Pancreas (tissue), 10 donors: ENCODE results near the gene DDX6. TPM values are rescaled to one million over a fixed set of nuclear protein-coding genes. Genes with fewer than 3 reads are reported as not detected.

Experiments used
- ATAC-seq, 4 donors: fragments of 200-7000 bp; cut with Tn5 transposase; one replicate each; pipeline versions ENCODE4 v1.8.0 to v1.9.1; 2020; ENCODE audit warnings: mild to moderate bottlenecking in 4 of 4, moderate library complexity in 4 of 4
- DNase-seq, 6 donors: peaks; one replicate each; pipeline ENCODE4 v3.0.0-alpha.2; 2020
- FAIRE-seq: peaks from 2 replicates; lab custom pipeline; 2012; peaks lifted over from hg19 to GRCh38; lab: Jason Lieb, UNC
- H3K27ac ChIP-seq, 4 donors: fragments of 200-600 bp; sonication (generic); 1 replicate in 3 of 4; 2 replicates in 1 of 4; pipeline versions ENCODE4 v1.5.0 to v1.8.0; 2020
- H3K27me3 ChIP-seq, 4 donors: fragments of 200-600 bp; one replicate each; pipeline ENCODE4 v1.8.0; 2021
- H3K36me3 ChIP-seq, 3 donors: fragments of 200-600 bp; sonication (generic) in 1 of 3; one replicate each; pipeline versions ENCODE4 v1.5.0 to v1.8.0; 2020 to 2021
- H3K4me1 ChIP-seq, 3 donors: fragments of 200-600 bp; one replicate each; pipeline ENCODE4 v1.8.0; 2021
- H3K4me3 ChIP-seq, 4 donors: fragments of 200-600 bp; sonication (generic) in 2 of 4; one replicate each; pipeline versions ENCODE4 v1.5.0 to v1.8.0; 2020 to 2021
- H3K9me3 ChIP-seq, 4 donors: fragments of 200-600 bp; one replicate each; pipeline ENCODE4 v1.8.0; 2021
- CTCF ChIP-seq, 4 donors: fragments of 200-600 bp; sonication (generic) in 3 of 4; IDR thresholded peaks; one replicate each; pipeline versions ENCODE4 v1.5.0 to v1.8.0; 2021; ENCODE audit warnings: antibody characterized with exemption in 4 of 4
- WGBS, 2 donors: extraction: QIAGEN DNeasy Blood & Tissue Kit; methylation state at CpG; one replicate each; pipeline ENCODE4 v1.1.7; 2013; 5-methylcytosine and 5-hydroxymethylcytosine counted together
- intact Hi-C, 3 donors: fragments of 100-400 bp; cut with DNase I; formaldehyde crosslinking; loops; one replicate each; pipeline versions ENCODE4 v1.11.1 to v1.14.2; 2022
- polyA plus RNA-seq, 2 donors: library from polyadenylated mRNA; stranded (reverse); fragments of 200-250 nt; gene quantifications; one replicate each; pipeline ENCODE4 v1.2.3, GENCODE V29; 2013
- total RNA-seq, 6 donors: library from RNA; stranded (reverse); fragmentation: NEBNext Ultra II Directional in 4 of 6; extraction: Animal tissue kit (Norgen Biotek cat#: 25700) in 4 of 6; gene quantifications; one replicate each; pipeline versions ENCODE4 v1.2.1 to v1.2.4, GENCODE V29; 2021 to 2023
- donor health status: healthy with polysubstance abuse.
- donor health status: DM: no; HTN: no; CAD: no; lungs with moderate emphysema.
- donor health status: DM: no; HTN: no; CAD: no.
- donor health status: control.
- donor health status: control.
- donor health status: Bipolar disorder and iron deficiency.
- donor health status: DM: yes; HTN: yes; CAD: no.
- donor health status: DM: no; HTN: no; CAD: no.
- donor health status: DM: no; HTN: no; CAD: no.
- donor health status: DM: yes; HTN: yes; CAD: no.

DDX6 gene
- total and polyA plus RNA-seq, 8 donors = 16.1 to 74.2 (median 48.4) TPM

- Histone ChIP-seq H3K36me3 (no peaks in the 10 kb centered on the region), H3K4me3 (no peak overlapping the region), H3K27me3 (no peaks in the 10 kb centered on the region), H3K27ac (no peak overlapping the region), H3K4me1 (peaks cover 0 to 13% (median 0%) of the 10 kb centered on the region in 3 donors), H3K9me3 (no peaks in the 10 kb centered on the region)
- WGBS, 2 donors = 93 to 98% methylated on average over 4 of the region's 4 CpGs
- no peak for TF ChIP-seq CTCF (IDR thresholded peaks at IDR 0.05)
- ATAC-seq = no peak
- no peak for DNase-seq
- intact Hi-C loops = no loop called here
- peak; percentile 53 for FAIRE-seq
These were observed 27.2 kb upstream of the DDX6 start for GRCh38 chr11:118818130-118818529.

GRCh38 chr11:118813551-118813950, 22.6 kb upstream of the DDX6 start:
- no peak for TF ChIP-seq CTCF (IDR thresholded peaks at IDR 0.05)
- ATAC-seq (no peak), DNase-seq (no peak), FAIRE-seq (no peak)
- intact Hi-C loops = no loop called here
- H3K27me3 ChIP-seq = no peaks in the 10 kb centered on the region
- no peak overlapping the region for H3K27ac ChIP-seq
- H3K4me1 ChIP-seq = no peaks in the 10 kb centered on the region
- H3K4me3 ChIP-seq = no peak overlapping the region
- H3K36me3 ChIP-seq = no peaks in the 10 kb centered on the region
- WGBS, 2 donors = 36 to 79% methylated on average over 1 of the region's 1 CpG
- no peaks in the 10 kb centered on the region for H3K9me3 ChIP-seq

GRCh38 chr11:118812485-118812884, 21.5 kb upstream of the DDX6 start:
- Histone ChIP-seq H3K4me3 (no peak overlapping the region), H3K27ac (no peak overlapping the region), H3K4me1 (no peaks in the 10 kb centered on the region), H3K27me3 (no peaks in the 10 kb centered on the region), H3K36me3 (no peaks in the 10 kb centered on the region), H3K9me3 (no peaks in the 10 kb centered on the region)
- no peak for DNase-seq
- intact Hi-C loops = no loop called here
- no peak for TF ChIP-seq CTCF (IDR thresholded peaks at IDR 0.05)
- WGBS, 2 donors = 36 to 61% methylated on average over 4 of the region's 5 CpGs
- FAIRE-seq = no peak
- no peak for ATAC-seq

- H3K36me3 ChIP-seq = no peaks in the 10 kb centered on the region
- no peak for FAIRE-seq
- no peak overlapping the region for H3K27ac ChIP-seq
- WGBS, 2 donors = 77 to 81% methylated on average over 3 of the region's 3 CpGs
- no peak overlapping the region for H3K4me3 ChIP-seq
- no peaks in the 10 kb centered on the region for H3K9me3 ChIP-seq
- H3K4me1 ChIP-seq = peaks cover 0 to 5% (median 0%) of the 10 kb centered on the region in 3 donors
- no peak for TF ChIP-seq CTCF (IDR thresholded peaks at IDR 0.05)
- intact Hi-C loops = no loop called here
- H3K27me3 ChIP-seq = no peaks in the 10 kb centered on the region
- DNase-seq = no peak
- no peak for ATAC-seq
These were observed 17.1 kb upstream of the DDX6 start for GRCh38 chr11:118807800-118808778.

- Histone ChIP-seq H3K27ac (no peak overlapping the region), H3K9me3 (no peaks in the 10 kb centered on the region), H3K36me3 (no peaks in the 10 kb centered on the region), H3K4me1 (peaks cover 0 to 5% (median 0%) of the 10 kb centered on the region in 3 donors), H3K27me3 (no peaks in the 10 kb centered on the region), H3K4me3 (no peak overlapping the region)
- FAIRE-seq (no peak), DNase-seq (no peak), ATAC-seq (peak in 3 of 4 donors; percentile 75 to 82 (median 79))
- no peak for TF ChIP-seq CTCF (IDR thresholded peaks at IDR 0.05)
- intact Hi-C loops = no loop called here
- 21 to 25% methylated on average over 4 of the region's 4 CpGs for WGBS, 2 donors
These were observed 15.4 kb upstream of the DDX6 start for GRCh38 chr11:118806400-118806799.
